ENCODE data around the gene PKD2.
"Not testable (repeated sequence)": the region's sequence is repeated elsewhere in the genome, so short reads cannot be mapped to it uniquely, and the experiment has no call there.

Gene PKD2

DNA sequence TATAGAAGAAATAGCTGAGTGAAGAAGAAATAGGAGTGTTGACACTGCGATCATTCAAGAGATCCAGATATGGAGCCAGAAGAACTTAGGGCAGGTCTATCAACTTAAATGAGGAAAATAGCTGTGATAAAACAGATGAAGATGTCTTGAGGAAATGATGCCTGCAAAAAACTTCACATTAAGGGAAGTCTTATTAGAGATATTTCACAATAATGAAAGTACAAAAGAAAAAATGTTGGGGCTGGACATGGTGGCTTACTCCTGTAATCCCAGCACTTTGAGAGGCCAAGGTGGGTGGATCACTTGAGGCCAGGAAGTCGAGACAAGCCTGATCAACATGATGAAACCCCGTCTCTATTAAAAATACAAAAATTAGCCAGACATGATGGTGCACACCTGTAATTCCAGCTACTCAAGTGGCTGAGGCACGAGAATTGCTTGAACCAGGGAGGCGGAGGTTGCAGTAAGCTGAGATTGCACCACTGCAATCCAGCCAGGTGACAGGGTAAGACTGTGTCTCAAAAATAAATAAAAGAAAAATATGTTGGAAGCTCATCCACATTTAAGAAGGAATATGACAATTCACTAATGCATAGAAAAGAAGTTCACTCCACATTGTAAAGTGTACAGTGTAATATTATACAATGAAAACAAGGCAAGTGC is 56.3 kb downstream of the PKD2 start:
- DNase-seq (ENCODE audit: low read depth in 1 of 2, low spot score in 1 of 2): no peak

DNA sequence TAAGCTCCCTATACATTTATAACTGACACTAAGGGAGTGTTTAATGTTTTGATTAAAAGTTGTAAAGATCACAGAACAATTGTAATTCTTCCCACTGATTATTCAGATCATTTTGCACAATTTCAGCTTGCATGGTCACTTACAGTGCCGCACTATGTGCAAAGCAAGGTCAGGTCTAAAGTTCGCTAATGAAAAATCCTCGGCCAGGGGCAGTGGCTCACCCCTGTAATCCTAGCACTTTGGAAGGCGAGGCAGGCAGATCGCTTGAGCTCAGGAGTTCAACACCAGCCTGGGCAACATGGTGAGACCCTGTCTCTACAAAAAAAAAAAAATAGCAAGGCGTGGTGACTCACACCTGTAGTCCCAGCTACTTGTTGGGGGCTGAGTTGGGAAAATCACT is 57.0 kb downstream of the PKD2 start:
- DNase-seq (ENCODE audit: low read depth in 1 of 2, low spot score in 1 of 2): no peak

DNA sequence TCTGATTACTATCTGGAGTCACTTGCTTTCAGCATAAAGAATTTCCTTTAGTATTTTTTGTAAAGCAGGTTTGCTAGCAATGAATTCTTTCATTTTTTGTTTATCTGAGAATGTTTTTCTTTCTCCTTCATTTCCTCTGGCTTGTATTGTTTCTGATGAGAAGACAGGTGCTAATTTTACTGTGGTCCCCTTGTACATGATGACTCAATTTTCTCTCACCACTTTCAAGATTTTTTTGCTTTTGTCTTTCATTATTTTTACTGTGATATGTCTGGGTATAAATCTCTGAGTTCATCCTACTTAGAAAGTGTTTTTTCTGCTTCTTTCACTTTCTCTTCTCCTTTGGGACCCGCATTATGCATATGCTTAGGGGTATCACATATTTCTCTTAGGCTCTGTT is 62.6 kb downstream of the PKD2 start:
- no peak for DNase-seq (ENCODE audit: low read depth in 1 of 2, low spot score in 1 of 2)

DNA sequence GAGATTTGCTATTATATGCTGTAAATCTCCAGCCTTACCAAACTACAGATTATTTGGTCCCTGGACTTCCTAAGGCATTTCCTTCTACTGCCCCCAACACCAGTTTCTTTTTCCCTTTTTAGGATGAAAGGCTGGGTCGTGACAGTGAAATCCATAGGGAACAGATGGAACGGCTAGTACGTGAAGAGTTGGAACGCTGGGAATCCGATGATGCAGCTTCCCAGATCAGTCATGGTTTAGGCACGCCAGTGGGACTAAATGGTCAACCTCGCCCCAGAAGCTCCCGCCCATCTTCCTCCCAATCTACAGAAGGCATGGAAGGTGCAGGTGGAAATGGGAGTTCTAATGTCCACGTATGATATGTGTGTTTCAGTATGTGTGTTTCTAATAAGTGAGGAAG is 67.9 kb downstream of the PKD2 start:
- DNase-seq (ENCODE audit: low read depth in 1 of 2, low spot score in 1 of 2): no peak

DNA sequence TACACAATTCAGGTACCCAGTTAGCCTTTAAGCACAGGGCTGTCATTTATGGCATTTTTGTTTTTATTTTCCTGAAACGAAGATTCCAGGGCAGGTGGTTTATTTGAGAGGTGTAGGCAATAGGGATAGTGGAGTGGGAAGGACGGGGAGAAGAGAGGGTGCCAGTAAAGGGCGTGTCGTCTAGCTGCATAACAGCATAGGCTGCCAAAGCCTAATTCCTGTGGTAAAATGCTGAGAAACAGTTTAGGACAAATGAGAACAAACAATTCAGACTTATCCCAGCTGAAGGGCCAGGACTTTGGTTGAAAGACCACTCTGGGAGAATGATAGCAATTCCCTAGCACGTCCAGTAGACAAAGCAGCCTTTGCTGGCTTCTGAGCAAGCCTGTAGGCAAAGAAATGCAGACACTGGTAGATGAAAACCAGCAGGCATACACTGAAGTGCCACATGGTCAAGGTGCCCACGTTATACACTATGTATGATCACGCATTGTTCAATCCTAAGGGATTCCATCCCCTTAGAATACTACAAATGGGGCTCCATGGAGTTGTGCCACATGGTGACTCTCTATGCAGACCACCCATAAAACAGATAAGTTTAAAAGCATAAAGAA is 70.6 kb downstream of the PKD2 start:
- no peak for DNase-seq (ENCODE audit: low read depth in 1 of 2, low spot score in 1 of 2)

DNA sequence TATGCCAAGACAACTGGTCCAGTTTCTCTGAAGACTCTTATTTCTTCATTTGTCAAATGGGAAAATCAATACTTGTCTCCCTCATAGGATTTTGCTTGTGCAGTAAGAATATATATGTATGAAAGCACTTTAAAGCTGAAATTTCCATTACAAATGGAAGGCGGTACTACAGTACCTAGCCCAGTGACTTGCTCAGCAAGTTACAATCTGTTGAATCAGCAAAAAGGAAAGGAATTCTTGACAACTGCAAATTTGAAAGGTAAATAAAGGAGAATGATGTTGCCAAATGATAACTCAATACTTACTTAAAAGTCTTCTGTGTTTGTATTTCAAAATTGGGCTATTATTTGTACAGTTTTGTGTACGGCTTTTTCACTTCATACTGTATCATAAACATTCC is 71.1 kb downstream of the PKD2 start:
- no peak for DNase-seq (ENCODE audit: low read depth in 1 of 2, low spot score in 1 of 2)

DNA sequence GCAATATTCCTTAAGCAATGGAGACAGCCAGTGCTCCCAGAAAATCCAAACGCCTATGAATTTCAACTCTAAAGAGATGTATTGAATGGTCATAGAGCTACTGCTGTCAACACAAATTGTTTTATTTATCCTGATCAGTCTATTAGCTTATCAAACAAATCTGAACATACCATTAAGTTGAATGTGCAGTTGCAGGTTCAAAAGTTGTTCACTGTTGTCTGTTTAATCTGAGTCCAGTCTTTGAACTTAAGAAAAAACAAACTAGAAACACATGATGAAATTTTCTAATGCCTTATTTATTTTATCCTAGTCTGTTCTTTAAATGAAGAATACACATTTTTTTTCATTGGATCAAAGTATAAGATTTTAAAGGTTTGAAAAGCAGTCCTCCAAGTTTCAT is 73.2 kb downstream of the PKD2 start:
- no peak for DNase-seq (ENCODE audit: low read depth in 1 of 2, low spot score in 1 of 2)

DNA sequence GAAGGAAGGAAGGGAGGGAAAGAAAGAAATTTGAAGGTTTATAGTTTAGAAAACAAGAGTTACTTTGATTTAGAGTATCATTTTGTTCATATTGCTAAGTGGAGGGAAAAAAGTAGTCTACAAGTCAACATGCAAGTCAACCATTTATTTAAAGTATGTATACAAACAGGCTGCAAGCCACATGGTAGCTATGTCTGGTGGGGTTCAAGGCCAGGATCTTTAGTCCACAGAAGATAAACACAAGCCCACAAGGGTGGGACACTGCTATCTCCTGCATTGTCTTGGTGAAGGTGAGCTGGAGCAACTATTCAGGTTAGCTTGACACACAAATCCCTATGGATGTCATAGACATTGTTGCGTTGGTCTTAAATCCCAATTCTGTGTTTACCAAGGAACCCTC is 79.6 kb downstream of the PKD2 start:
- no peak for DNase-seq (ENCODE audit: low read depth in 1 of 2, low spot score in 1 of 2)

DNA sequence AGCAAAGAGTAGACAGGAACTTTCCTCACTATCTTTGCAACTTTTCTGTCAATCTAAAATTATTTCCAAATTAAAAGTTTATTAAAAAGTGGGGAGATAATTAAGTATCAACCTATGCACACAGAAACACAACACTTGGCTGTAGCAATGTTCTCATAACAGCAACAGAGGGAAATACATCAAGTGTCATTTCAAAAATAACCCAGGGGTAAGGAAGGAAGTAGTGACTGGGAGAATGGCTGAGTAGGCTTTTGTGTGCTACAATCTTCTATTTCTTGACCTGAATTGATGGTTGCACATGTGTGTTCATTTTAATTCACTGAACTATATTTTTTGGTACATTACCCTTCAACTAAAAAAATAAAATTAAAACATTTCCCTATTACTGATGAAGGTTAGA is 83.5 kb downstream of the PKD2 start:
- DNase-seq (ENCODE audit: low read depth in 1 of 2, low spot score in 1 of 2): no peak

DNA sequence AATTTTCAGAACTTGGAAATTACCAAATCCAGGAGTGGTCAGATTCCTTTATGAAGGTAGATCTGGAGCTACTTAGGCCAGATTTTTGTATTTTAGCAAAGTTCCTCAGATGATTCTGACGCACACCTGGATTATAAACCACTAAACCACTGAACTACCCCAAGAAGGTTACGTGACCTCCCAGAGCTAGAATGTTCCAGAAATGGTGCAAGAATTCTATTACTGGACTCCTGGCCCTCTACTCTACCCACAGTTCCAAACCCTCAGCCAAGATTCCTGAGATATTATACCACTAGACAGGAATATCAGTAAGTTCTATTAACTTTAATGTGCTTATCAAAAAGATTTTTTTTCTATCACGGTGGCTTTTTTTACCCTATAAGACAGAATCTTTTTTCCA is 83.9 kb downstream of the PKD2 start:
- no peak for DNase-seq (ENCODE audit: low read depth in 1 of 2, low spot score in 1 of 2)

DNA sequence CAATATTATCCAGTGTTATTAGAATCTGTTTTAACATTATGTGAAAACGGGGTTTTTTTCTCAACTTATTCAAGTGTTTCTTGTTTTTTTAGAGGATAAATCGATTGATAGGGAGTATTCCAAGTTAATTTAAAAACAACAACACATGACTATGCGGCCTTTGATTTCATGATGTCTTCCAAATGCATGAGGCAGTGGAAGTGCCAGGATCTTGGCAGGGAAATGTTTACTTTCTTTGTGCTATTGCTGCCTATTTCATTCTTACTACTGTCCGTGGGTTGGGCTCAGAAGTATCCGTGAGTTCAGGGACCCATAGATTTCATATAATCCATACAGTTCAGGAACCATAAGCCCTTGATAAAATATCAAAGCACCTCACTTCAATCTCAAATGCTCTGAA is 86.4 kb downstream of the PKD2 start:
- no peak for DNase-seq (ENCODE audit: low read depth in 1 of 2, low spot score in 1 of 2)

DNA sequence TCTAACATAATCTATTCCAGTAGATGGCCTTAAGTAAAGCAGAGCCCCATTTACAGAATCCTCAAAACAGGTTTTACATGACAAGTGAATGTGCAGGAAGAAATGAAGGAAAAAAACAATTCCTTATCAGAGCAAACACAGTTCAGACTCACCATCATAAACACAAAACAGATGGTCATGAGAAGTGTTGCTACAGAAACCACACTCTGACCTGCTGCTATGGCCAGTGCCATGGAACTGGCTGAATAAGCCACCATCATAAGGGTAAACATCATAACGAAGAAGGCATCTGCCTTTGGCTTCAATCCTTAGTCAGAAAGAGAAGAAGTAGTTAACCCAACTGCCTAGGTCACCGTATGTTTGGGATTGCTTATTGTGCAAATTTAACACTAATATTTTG is 89.9 kb downstream of the PKD2 start:
- DNase-seq (ENCODE audit: low read depth in 1 of 2, low spot score in 1 of 2): no peak

DNA sequence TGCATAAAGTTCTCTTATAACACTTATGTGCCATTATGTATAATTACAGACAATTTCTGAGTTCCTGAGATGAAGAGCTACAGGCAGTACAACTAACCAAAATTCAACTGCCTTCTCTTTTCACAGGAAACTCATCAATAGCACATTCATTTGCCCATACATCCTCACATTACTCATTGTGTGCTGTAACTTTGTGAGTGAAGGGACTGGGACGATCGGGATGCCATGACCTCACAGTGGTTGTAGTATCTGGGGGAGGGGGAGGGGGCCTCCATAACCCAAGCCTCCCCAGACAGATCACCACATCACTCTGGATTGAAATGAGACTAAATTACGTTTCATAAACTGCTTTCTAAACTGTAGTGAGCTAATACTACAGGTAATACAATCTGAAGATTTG is 90.3 kb downstream of the PKD2 start:
- DNase-seq (ENCODE audit: low read depth in 1 of 2, low spot score in 1 of 2): no peak

DNA sequence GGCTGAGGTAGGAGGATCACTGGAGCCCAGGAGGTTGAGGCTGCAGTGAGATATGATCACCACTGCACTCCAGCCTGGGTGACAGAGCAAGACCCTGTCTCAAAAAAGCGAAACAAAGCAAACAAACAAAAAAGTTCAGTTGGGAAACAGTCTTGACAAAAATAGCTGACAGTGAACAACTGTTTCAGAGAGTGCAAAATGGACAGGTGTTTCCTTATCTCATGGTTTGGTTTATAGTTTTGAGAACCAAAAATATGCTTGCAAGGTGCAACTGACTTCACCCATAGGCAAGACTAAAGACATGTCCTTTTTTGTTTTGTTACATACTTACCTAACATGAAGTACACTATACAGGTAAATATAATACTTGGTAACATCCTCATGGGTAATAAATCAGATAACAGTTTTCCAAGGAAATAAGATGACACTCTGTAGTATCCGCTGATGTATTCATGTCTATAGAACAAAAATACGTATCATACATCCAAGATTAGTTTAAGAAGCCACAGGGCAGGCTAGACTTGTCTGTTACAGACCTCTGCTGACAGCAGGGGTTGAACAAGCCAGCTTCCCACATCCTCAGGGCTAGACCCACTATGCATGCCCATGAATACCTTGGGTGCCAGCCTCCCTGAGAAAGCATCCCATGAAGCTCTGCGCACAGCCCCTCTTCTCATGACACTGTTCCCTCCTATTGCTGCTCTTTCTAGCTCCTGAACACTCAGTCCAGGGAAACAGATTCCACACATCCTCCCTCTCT is 91.7 kb downstream of the PKD2 start:
- no peak for DNase-seq (ENCODE audit: low read depth in 1 of 2, low spot score in 1 of 2)

DNA sequence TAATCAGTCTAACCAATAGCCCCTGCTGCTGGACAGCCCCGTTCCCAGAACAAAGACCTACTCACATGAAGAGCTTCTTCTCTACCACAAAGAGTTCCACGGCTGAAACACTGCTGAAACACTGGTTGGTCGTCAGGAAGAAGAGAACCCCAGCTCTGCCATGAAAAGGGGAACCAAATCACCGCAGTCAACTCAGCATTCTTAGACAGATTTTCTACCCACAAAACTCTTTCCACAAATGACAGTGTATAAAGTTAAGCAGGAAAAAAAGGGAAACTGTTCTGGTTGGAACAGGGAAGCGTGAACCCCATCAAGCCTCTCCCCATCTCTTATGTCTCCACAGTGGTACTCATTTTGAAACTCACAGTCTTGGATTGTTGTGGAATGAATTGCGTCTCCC is 93.7 kb downstream of the PKD2 start:
- no peak for DNase-seq (ENCODE audit: low read depth in 1 of 2, low spot score in 1 of 2)

DNA sequence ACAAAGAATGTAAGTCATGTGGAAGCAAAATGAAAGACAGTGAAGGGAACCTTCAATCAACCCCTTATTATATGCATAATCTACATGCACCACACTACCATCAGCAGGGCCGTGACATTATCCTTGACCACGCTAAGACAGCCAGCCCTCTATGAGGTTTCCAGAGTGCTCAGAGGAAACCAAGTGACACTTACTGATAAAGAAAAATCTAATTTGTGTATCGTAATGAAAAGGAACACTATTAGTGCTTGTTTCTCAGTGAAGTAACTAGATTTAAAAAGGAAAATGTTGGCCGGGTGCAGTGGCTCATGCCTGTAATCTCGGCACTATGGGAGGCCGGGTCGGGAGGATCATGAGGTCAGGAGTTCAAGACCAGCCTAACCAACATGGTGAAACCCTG is 94.6 kb downstream of the PKD2 start:
- no peak for DNase-seq (ENCODE audit: low read depth in 1 of 2, low spot score in 1 of 2)

DNA sequence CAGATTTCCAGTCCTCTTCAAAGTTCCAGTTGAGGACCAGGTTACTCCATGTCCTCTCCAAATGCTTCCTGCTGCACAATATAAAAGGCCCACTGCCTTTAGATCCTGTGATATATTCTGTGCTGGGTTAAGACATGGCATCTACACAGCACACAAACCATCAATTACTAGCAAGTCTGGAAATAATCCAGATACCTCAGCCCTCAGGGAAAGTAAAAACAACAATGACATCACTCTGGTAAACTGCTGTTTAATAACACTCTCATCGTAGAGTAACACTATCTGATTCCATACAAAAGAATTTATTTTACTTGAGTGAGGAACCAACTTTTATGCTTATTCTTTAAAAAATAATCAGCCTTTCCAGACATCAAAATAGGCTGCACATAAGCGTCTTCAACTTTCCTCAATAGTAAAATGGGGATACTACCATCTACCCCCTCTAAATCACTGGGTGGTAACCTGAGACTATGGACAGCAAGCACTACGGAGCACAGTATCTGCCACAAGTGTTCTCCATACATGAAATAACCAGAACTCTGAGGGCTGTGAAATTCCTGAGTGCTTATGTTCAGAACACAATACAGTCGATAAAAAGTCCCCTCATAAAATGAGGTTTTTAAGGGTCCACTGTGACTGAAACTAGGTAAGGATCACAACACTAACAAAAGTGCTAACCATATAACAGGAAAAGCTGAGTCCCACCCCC is 97.6 kb downstream of the PKD2 start:
- no peak for DNase-seq (ENCODE audit: low read depth in 1 of 2, low spot score in 1 of 2)

DNA sequence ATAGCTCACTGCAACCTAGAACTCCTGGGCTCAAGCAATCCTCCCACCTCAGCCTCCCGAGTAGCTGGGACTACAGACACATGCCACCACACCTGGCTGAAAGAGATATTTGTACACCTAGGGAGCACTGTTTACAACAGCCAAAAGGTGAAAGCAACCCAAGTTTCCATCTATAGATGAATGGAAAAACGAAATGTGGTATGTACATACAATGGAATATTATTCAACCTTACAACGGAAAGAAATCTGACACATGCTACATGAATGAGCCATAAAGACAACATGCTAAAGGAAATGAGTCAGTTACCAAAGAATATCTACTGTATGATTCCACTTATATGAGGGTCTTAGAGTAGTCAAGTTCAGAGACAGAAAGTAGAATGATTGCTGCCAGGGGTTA is 98.8 kb downstream of the PKD2 start:
- DNase-seq (ENCODE audit: low read depth in 1 of 2, low spot score in 1 of 2): no peak

DNA sequence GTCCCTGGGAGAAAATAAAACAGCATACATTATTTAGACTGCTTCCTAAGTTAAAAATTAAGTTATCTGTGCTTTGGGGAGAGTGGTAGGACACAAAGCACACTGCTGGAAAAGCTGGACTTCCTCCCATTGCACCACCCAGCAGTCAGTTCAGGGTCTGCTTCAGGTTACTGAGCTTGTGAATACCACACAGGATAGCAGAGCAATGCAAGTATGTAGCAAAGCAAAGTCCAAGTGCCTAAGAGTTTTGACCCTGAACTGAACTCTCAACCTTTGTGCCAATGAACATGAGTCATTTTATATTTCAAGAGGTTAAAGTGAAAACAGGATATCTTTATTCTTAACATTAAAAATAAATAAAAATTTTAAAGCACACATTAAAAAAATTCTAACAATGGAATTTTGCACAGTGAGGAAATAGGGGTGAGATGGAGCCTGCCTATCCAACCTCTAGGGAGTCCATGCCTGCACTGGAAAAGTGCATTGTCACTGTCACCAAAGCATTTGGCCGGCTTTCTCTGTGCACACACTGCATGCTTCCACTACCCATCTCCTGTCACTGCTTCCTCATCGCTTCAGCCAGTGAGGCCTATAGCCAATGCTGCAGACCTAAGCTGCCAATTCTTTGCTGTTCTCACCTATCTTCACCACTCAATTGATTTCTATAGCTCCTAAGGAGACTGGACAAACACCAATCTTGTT is 100.1 kb downstream of the PKD2 start:
- no peak for DNase-seq (ENCODE audit: low read depth in 1 of 2, low spot score in 1 of 2)

DNA sequence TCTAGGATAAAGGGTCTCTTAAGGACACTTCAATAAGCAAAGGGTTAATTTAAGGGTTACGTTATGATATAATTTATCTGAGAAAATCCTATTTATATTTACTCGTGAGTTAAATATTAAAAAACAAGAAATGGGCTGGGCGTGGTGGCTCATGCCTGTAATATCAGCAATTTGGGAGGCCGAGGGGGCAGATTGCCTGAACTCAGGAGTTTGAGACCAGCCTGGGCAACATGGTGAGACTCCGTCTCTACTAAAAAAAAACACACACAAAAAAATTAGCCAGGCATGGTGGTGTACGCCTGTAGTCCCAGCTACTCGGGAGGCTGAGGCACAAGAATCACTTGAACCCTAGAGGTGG is 100.7 kb downstream of the PKD2 start:
- not testable (repeated sequence) for DNase-seq (ENCODE audit: low read depth in 1 of 2, low spot score in 1 of 2)

DNA sequence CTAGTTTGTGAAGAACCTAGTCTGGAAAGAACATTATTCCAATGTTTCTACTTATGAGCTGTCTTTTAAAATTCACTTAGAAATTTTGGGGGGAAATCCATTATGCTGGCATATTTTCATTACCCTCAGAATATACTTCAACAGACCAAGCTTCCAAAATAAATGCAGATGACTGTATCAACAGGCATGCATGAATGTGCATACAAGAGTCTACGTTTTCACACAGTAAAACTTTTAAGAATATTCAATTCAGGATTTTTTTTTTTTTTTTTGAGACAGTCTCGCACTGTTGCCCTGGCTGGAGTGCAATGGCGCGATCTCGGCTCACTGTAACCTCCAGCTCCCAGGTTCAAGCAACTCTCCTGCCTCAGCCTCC is 101.3 kb downstream of the PKD2 start:
- DNase-seq (ENCODE audit: low read depth in 1 of 2, low spot score in 1 of 2): no peak
